CD4-positive, alpha-beta T cell treated with Interleukin-17A for 4 hours (primary cell): Measurements from ENCODE around the gene AHRR.

ENCODE experiments used
- DNase-seq: peaks from one replicate; pipeline ENCODE4 v3.0.0-alpha.2; 2020; ENCODE audit warnings: mixed read lengths

The AHRR gene

GRCh38 chr5:417301-418161 lies 96.0 kb downstream of the AHRR start:
- no peak for DNase-seq

- DNase-seq, result no peak
These were observed 96.9 kb downstream of the AHRR start for GRCh38 chr5:418162-419121.

GRCh38 chr5:419970-420369 lies 98.5 kb downstream of the AHRR start:
- no peak for DNase-seq

- no peak for DNase-seq
These were observed 99.2 kb downstream of the AHRR start for GRCh38 chr5:420632-421286.

GRCh38 chr5:421287-421880 lies 99.9 kb downstream of the AHRR start:
- DNase-seq, result no peak

- no peak for DNase-seq
These were observed 100.4 kb downstream of the AHRR start for GRCh38 chr5:421901-422300.

- no peak for DNase-seq
These were observed 101.1 kb downstream of the AHRR start for GRCh38 chr5:422323-423232.

- no peak for DNase-seq
These were observed 101.7 kb downstream of the AHRR start for GRCh38 chr5:423233-423565.

GRCh38 chr5:423626-424261 lies 102.2 kb downstream of the AHRR start:
- no peak for DNase-seq

GRCh38 chr5:424301-425110 lies 103.0 kb downstream of the AHRR start:
- DNase-seq, result no peak

- peak; percentile 44 for DNase-seq
These were observed 104.2 kb downstream of the AHRR start for GRCh38 chr5:425714-426113.

- no peak for DNase-seq
These were observed 105.0 kb downstream of the AHRR start for GRCh38 chr5:426392-426976.

- no peak for DNase-seq
These were observed 106.0 kb downstream of the AHRR start for GRCh38 chr5:427415-428087.

- DNase-seq, result no peak
These were observed 106.7 kb downstream of the AHRR start for GRCh38 chr5:428219-428618.

GRCh38 chr5:428754-429452 lies 107.4 kb downstream of the AHRR start:
- no peak for DNase-seq

GRCh38 chr5:429453-430188 lies 108.1 kb downstream of the AHRR start:
- no peak for DNase-seq

GRCh38 chr5:430214-430925 lies 108.9 kb downstream of the AHRR start:
- DNase-seq, result no peak
